ENCODE measurements around the gene FSHR. TPM values are rescaled to one million over a fixed set of nuclear protein-coding genes. Genes with fewer than 3 reads are reported as not detected.

FSHR gene
- total and polyA plus RNA-seq, 12 donors: 0.17 to 0.47 (median 0.21) TPM; not detected in 6

- ATAC-seq (no peak), DNase-seq (no peak)
- TF ChIP-seq CTCF (IDR thresholded peaks at IDR 0.05): no peak
- Histone ChIP-seq H3K4me3 (no peak overlapping the region), H3K9me3 (no peaks in the 10 kb centered on the region), H3K4me1 (peaks cover 0 to 23% (median 8%) of the 10 kb centered on the region in 9 donors), H3K36me3 (no peaks in the 10 kb centered on the region), H3K27me3 (peaks cover 0 to 3% (median 0%) of the 10 kb centered on the region in 7 donors), H3K27ac (no peak overlapping the region)
- 56% methylated on average over 4 of the region's 4 CpGs for WGBS, 2 donors
- intact Hi-C loops (cut with DNase I): no loop called here
Observed at GRCh38 chr2:48939232-48939631, 215.1 kb downstream of the FSHR start.

GRCh38 chr2:48938231-48938630 is 216.1 kb downstream of the FSHR start:
- Histone ChIP-seq H3K27me3 (peaks cover 0 to 3% (median 0%) of the 10 kb centered on the region in 7 donors), H3K36me3 (no peaks in the 10 kb centered on the region), H3K4me3 (no peak overlapping the region), H3K4me1 (peaks cover 0 to 14% (median 1%) of the 10 kb centered on the region in 9 donors), H3K9me3 (no peaks in the 10 kb centered on the region), H3K27ac (no peak overlapping the region)
- 84% methylated on average over 4 of the region's 4 CpGs for WGBS, 2 donors
- ATAC-seq: no peak
- DNase-seq: no peak
- intact Hi-C loops (cut with DNase I): no loop called here
- no peak for TF ChIP-seq CTCF (IDR thresholded peaks at IDR 0.05)

GRCh38 chr2:48934807-48935206 is 219.5 kb downstream of the FSHR start:
- no peaks in the 10 kb centered on the region for H3K36me3 ChIP-seq
- H3K27me3 ChIP-seq: peaks cover 0 to 3% (median 0%) of the 10 kb centered on the region in 7 donors
- H3K4me3 ChIP-seq: no peak overlapping the region
- intact Hi-C loops (cut with DNase I): no loop called here
- H3K27ac ChIP-seq: no peak overlapping the region
- ATAC-seq (no peak), DNase-seq (no peak)
- H3K9me3 ChIP-seq: no peaks in the 10 kb centered on the region
- WGBS, 2 donors: 90 to 96% methylated on average over 7 of the region's 7 CpGs
- no peak for TF ChIP-seq CTCF (IDR thresholded peaks at IDR 0.05)
- no peaks in the 10 kb centered on the region for H3K4me1 ChIP-seq

- DNase-seq (no peak), ATAC-seq (no peak)
- 78 to 81% methylated on average over 5 of the region's 5 CpGs for WGBS, 2 donors
- intact Hi-C loops (cut with DNase I): no loop called here
- Histone ChIP-seq H3K27ac (no peak overlapping the region), H3K27me3 (peaks cover 0 to 3% (median 0%) of the 10 kb centered on the region in 7 donors), H3K36me3 (no peaks in the 10 kb centered on the region), H3K4me3 (no peak overlapping the region), H3K4me1 (no peaks in the 10 kb centered on the region), H3K9me3 (no peaks in the 10 kb centered on the region)
- TF ChIP-seq CTCF (IDR thresholded peaks at IDR 0.05): no peak
Observed at GRCh38 chr2:48933828-48934497, 220.4 kb downstream of the FSHR start.

Measured in heart right ventricle (tissue), 16 donors.